HG03139 (cell line): ENCODE results near the gene CHRM3.
"Not testable (repeated sequence)": the region's sequence is repeated elsewhere in the genome, so short reads cannot be mapped to it uniquely, and the experiment has no call there.

Experiments used
- ATAC-seq: cut with Tn5 transposase; IDR thresholded peaks from one replicate; pipeline ENCODE4 v1.9.1; 2021; ENCODE audit not compliant: unreplicated experiment

The CHRM3 gene

DNA sequence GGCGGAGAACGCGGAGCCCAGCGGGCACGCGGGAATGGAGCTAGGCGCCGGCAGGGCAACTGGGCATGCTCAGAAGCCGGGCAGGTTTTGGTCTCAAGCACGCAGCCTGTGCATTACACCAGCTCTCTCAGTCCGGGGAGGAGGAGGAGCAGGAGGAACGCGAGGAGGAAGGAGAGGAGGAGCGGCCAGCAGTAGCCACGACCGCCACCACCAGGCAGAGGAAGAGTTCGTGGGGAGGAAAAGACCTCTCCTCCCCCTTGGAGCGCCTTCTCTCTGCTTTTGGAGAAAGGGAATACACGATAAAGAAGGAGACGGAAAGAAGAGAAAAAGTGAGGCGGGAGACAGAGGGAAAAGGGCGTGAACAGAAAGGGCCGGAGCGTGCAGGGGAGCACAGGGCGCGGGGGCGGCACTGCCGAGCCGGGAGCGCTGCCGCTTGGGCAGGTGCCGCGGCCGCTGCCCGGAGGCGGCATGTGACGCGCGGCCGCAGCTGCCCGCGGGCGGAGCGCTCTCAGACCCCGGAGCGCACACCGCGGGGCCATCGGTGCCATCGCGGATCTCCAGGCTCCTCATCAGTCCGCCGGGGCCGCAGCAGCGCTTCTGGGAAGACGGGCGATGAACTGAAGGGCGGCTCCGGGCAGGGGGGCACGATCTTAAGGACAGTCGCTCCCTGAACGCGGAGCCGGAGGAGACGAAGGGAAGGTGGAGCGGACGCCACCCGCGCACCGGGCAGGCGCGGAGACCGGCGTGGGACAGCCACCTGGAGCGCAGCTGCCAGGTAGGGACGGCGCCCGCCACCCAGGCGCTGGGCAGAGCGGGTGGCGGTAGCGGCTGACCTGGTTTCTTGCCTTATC, at the start of gene CHRM3:
CHRM3 (plus strand) TSS at position 116 of the 851 bp plus-strand sequence. CDS start 520,884 bp downstream, outside the sequence.
- ATAC-seq: no peak

DNA sequence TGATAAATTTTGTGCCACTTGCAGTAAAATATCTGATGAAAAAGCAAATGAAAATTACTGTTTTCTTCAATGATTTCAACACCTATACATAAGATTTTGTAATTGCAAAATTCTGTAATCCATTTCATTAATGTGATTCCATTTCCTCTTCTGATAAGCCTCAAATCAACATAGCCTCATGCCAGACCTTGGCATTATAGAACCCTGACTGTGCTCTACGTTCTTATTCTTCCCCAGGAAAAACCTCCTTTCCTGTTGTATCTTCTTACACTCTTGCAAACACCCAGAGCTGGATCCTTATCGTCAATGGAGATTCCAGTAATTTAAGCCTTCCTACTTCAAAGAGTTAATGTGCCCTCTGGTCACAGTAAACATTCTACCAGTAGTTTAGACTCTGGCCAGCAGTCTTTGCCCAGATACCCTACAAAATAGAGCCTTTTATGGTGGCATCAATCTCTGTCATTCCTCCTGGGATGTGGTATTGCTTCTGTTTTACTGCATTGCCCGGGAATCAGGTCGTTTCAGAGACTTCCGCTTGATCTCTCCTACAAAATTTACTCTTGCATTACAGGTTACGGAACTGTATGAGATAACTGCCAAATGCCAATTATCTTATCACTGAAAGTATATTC, 48.5 kb upstream of the CHRM3 start:
- ATAC-seq: no peak

DNA sequence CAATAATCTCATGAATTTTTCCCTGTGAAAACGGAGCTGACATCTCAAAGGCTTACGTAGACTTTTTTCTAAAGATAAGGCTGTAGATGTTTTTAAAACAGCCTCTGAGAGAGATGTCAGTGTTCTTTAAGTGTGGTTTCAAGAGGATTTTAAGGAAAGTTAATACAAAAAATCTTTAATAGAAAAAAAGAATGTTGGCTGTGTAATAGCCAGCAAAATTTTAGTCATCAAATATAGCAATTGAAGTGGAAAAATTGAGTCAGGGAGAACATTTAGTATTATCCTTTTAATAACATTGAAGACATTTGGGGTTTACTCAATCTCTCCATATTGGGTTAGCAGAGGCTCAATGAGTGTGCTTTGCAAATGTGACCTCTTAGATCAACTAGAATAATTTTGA, 38.6 kb upstream of the CHRM3 start:
- no peak for ATAC-seq

DNA sequence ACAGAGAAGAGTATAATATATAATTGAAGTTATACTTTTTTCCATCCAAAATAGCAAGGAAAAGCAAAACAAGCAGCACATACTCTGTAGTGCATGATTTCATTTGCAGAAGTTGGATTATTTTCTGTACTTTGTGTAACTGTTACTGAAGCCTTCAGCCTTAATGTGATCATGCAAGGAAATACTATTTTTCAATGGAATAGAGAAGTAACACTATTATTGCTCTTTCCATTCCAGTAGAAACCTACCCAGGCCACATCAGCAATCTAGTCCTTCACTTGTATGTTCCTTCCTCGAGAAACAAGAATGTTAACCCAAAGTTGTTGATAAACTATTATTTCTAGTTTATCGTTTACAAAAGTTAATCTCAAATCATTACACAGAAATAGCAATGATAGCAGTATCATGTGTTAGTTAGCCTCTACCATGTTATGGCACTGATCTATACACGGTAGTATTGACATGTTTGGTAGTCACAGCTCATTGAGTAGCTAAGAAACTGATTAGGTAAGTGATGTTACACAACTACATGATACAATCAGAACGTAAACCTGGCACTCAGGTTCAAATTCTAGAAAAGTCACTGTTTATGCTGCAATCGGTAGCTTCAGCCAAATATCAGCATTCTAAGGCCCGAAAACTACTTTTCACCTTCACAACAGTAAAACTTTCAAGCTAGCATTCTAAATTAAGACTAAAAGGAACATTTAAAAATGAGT, 37.6 kb upstream of the CHRM3 start:
- ATAC-seq: no peak

DNA sequence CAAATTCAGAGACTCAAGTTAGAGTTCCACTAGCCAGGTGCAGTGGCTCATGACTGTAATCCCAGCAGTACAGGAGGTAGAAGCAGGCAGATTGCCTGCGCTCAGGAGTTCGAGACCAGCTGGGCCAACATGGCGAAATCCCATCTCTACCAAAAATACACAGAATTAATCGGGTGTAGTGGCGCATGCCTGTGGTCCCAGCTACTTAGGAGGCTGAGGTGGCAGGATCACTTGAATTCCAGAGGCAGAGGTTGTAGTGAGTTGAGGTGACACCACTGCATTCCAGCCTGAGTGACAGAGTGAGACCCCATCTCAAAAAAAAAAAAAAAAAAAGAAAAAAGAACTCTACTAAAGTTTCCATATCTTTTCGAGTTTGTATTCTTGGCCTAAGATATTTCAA, 36.7 kb upstream of the CHRM3 start:
- no peak for ATAC-seq

DNA sequence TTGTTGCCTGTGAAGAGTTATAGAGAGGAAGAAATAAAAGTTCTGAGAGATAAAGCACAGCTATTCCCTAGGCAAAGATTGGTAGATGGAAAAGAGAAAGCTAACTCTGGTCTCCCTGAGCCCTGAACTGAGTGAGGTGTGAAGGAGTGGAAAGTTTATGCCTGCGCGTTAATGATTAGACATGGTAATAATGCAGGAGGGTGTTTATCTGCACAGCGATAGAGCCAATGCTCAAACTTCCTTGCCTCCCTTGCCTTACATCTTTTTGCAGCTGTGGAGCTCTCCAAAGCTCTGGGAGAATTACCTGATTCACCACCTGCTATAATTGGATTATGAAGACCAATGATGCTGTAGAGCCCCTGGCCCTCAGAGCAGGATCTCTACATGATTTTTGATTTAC, 32.8 kb upstream of the CHRM3 start:
- no peak for ATAC-seq

DNA sequence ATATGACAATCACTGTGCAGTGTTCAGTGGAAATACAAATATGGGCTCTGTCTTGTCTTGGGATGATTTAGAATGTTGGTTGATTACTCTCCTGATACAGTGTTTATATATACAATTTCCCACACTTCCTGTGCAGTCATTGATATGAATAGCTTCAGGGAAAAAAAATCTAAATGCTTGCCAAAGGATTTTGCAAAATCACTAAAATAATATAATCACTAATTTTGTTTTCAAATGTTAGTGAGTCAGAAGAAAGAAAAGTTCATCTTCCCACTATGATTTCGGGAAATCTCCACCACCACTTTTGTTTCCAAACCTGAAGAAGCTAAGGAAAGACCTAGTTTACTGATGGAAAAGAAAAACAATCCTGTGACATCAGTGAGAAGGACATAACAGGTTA, 32.1 kb upstream of the CHRM3 start:
- ATAC-seq: no peak

DNA sequence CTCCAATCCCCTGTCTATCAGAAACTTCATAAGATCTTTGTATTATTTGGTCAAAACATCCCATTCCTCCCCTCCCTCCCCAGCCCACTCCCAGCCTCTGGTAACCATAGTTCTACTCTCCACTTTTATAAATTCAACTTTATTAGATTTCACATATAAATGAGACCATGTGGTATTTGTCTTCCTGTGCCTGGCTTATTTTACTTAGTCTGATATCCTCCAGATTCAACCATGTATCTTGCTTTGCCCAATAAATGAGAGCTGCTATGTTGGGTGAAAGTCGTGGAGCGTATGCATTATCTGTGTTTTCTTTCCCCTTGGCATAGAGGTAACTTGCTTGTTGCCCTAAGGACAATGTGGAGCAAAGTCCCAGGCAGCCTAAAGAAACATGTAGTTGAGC, 28.5 kb upstream of the CHRM3 start:
- no peak for ATAC-seq

DNA sequence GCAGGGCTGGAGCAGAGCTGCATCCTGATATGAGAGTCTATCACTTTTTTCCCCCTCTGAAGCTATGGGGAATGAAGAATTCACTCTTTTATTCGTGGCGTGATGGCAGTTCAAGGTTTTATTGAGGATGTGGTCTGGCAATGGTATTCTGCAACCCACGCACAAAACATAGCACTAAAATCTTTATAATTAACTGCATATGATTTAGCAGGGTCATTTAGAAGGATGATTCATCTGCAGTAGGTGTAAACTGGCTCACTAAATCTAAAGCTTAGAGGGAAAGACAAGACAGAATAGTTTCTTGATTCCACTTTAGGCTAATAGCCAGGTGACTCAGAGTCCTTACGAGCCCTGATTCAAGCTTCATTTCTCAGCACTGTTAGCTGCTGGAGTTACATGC, 25.0 kb upstream of the CHRM3 start:
- ATAC-seq: no peak

DNA sequence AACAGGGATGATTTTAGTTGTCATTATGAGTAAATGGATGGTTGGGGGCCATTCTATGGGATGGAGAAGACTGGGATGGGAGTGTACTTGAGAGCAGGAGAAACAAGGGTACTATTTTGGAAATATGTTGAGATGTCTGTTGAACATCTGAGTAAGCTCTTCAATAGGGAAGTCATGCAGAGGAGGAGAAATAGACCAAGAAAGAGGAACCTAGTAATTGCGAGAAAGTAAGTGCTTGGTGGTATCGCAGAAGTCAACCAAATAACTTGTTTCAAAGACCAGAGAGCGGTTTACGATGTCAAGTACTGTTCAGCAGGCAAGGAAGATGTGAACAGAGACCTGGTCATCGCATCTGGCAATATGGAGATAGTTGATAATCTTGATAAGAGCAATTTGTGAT, 22.4 kb upstream of the CHRM3 start:
- no peak for ATAC-seq

DNA sequence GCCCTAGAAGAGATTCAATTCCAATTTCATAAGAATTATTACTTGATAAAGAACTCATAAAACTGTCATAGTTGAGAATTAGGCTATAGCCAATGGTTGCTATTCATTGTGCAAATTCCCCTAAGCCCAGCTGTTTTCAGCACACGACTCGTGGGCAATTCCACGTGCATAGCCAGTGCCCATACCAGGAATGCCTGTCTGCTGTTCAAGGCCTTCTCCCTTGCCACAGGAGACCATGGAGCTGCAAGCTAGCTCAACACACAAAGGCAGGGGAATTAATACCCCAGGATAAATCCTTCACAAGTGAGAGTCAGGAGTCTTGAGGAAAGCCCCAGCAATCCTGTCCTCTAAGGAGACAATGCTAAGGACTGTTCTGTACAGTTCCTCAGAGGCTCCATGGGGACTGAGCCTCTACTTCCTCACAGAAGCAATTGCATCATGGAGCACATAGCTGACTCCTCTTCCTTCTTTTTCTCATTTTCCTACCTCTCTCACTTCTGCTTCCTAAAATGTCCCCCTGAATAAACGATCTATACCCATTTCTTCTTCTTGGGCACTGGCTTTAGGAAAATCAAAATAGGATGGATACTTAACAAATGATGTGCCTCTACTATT, 19.1 kb upstream of the CHRM3 start:
- ATAC-seq: no peak

DNA sequence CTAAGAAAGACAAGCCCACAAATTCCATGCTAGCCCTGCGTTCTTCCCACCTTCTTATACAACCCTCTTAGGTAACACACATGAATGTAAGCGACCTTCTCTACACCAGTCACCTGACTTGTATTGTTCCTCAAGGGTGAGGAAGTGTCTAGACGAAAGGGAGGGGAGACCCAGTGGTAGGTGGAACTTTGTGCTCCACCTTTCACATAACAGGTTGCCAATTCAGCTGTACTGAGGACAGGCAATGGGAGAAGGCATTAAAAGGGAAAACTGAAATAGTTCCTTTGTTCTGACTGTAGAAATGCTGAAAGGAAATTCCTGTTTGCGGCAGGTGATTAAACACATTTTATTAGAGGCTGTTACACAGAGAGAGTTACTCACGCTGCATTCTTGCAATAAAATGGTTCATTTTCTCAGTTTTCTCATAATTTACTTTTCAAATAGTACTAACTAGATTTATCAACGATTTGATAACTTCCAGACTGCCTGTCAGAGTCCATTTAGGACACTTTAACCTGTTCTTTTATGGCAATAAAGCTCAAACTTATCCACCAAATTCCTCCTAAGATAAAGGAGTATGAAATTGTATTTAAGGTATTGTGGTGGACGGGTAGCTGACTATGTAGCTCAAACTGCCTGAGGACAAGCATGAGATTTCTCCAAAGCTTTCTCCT, 17.8 kb upstream of the CHRM3 start:
- no peak for ATAC-seq

DNA sequence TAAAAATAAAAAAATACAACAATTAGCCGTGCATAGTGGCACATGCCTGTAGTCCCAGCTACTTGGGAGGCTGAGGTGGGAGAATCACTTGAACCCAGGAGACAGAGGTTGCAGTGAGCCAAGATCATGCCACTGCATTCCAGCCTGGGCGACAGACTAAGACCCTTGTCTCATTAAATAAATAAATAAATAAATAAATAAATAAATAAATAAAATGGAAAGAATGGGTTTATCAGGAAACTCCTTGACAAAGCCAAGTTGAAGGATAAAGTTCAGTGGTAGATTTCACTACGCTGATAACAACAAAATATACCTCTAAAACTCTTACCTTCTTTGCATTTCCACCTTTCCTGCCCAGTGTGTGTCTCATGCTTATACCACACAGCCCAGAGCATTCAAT, 15.5 kb upstream of the CHRM3 start:
- ATAC-seq: not testable (repeated sequence)

DNA sequence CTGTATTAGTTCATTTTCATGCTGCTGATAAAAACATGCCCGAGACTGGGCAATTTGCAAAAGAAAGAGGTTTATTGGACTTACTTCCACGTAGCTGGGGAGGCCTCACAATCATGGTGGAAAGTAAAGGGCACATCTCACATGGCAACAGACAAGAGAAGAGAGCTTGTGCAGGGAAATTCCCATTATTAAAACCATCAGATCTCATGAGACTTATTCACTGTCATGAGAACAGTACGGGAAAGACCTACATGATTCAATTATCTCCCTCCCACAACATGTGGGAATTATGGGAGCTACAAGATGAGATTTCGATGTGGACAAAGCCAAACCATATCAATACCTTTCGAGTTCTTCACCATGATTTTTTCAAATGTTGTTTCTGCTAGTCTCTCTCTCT, 3.7 kb upstream of the CHRM3 start:
- ATAC-seq: no peak

DNA sequence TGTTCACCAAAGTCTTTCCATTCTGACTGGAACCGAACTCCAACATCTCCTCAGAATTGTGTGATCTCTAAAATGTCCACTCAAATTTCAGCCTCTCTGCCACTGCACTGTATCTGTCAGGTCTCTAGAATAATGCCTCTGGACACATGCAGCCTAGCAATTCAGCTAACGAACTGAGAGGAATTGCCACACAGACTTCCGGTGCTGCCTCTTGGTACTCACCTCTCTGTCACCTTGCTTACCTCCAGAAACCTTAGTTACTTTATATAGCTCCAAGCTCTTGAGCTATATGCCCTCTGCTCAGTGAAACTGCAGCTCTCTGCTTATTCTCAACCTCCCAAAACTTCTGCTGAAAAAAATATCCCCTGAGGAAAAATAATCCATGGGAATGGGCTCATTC, 2.7 kb upstream of the CHRM3 start:
- no peak for ATAC-seq

DNA sequence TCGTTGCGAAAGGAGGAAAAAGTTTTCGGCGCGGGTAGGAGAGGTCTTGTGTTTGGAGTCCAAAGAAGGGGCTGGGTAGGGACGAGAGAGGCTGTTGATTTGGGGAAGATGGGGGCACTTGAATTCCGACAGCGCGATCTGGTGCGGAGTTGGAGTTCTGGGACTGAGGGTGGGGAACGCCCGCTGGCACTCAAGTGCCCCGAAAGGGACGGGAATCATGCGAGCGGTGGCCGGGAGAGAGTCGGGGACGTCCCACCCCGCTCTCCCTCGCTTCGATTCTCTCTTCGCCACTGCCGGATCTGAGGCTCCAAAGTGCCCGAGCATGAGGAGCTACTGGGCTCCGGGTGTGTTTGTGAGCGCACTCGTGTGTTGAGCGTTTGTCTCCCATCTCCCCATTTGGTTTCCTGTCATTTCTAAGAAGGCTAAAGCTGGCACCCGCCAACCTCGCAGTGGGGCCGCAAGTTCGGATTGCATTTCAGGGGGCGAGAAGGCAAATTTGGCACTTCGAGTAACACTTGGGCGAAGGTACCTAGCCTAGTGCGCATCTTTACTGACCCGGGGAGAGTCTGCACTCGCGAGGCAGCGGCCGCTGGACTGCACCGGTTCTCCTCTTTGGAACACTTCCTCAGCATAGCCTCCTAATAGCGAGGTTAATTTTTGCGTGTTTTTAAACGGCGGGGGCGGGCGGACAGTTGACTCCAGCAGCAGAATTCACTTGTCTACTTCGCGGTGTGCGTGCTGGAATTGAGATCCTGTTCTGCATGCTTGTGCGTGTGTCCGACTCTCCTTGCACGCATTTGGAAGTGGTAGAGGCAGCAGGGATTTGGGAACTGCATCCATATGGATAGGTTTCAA, 1.2 kb downstream of the CHRM3 start:
- ATAC-seq: no peak

DNA sequence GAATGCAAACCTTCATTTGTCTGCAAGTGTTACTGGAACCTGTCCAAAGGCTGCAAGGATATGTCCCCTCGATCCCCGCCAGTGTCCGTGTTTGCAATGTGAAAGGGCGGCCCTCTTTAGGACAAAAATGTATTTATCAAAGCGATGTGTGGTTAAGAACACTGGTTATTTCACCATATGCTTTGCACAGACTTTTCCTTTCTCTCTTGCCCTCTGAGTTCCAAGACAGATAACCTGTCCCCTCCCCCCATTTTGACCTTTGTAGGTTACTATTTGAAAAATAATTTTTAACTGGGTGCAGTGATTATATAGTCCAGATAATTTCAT, 1.8 kb downstream of the CHRM3 start:
- no peak for ATAC-seq

DNA sequence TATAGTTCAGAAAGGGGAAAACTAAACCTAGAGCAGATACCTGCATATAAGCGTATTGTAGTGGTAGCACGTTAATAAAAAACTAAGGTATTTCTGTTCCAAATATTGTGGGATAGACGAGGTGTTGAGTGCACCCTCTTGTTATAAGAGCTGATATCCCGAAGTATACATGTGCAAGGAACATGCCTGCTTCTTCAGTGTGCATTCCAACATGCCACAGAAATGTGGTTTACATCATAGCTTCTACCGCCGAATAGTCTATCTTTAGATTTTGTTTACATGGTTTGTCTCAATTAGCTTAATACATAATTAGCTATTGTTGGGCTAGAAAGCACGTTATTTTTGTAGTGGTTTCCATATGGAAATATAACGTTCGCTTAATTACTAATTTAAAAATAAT, 2.2 kb downstream of the CHRM3 start:
- no peak for ATAC-seq

DNA sequence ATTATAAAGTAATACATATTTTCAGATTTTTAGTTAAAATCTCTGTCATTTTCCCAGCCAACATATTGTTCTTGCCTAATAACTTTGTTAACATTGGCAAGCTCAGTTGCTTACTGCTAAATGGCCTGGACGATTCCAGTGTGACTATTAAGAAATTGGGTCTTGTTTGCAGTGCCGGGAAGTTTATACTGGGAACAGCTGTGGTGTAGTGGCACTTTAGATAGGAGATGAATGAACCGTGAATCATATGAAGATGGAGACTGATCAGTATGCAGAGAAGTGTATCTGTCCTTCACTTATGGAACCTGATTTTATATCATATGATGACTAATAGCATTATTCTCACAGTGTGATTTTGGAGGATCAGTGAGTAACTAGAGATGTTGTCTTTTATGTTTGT, 3.3 kb downstream of the CHRM3 start:
- no peak for ATAC-seq

DNA sequence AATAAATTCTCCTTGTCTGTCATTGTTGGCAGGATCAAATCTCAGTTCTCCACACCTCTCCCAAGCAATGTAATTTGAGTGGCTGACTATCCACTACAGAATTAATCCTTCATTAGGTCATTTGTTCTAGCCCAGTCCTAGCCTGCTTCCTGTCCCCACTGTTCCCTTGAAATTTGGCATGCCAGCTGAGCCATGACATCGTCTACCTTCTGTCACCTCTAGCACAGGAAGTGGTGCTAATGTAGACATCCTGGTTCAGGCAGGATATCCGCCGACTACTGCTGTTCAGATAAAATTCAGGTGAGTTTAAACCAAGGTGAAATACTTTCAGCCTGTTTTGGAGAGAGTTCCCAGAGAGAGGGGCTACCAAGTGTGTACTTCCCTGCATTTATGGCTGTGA, 5.9 kb downstream of the CHRM3 start:
- ATAC-seq: no peak
